HTR-8/SVneo (cell line): ENCODE measurements around the gene TMTC4.
"Not testable (repeated sequence)": the region's sequence is repeated elsewhere in the genome, so short reads cannot be mapped to it uniquely, and the experiment has no call there.

Source experiments
- DNase-seq: peaks from one replicate; pipeline ENCODE4 v3.0.0; 2011; ENCODE audit warnings: low spot score, mixed read lengths; ENCODE audit not compliant: insufficient read length
- FAIRE-seq: peaks from 2 replicates; lab custom pipeline; 2011; peaks lifted over from hg19 to GRCh38; lab: Jason Lieb, UNC

Gene TMTC4

GRCh38 chr13:100597253-100597652 lies 77.3 kb downstream of the TMTC4 start:
- no peak for DNase-seq

DNA sequence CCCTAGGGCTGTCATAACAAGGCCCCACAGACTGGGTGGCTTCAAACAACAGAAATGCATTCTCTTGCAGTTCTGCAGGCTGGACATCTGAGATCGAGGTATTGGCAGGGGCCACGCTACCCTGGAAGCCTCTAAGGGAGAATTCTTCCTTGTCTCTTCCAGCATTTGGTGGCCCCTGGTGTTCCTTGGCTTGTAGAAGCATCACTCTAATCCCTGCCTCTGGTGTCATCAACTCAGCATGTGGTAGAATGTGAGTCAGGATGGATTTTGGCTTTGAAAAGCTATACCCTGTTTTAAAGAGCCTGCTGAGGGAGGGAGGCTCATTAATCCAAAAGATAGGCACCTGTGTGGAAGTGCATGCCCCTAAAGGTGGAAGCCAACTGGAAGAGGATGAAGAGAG lies 78.1 kb downstream of the TMTC4 start:
- no peak for DNase-seq
- FAIRE-seq = no peak

More at GRCh38 chr13:100597253-100597652, 77.3 kb downstream of the TMTC4 start:
- FAIRE-seq = no peak

- DNase-seq (no peak), FAIRE-seq (no peak)
These were observed 79.9 kb downstream of the TMTC4 start for GRCh38 chr13:100594731-100595130.

DNA sequence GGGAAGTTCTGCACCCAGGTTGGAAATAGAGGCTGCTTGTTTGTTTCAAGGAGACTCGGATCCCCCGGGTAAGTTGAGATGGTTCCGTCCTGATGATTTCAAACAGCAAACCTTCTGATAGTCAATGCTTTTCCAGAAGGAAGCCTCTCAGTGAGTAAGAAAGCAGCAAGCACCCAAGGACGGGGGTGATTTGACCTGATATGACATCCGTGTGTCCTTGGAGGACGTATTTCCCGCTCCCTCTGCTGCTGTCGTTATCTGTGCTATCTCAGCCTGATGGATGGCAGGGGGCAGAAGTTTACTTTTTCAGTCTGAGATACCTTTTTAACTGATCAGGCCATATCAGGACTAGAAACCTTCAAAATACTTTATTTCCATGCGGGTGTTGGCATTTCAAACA lies 80.3 kb downstream of the TMTC4 start:
- FAIRE-seq (no peak), DNase-seq (no peak)

GRCh38 chr13:100589178-100589725 lies 85.3 kb downstream of the TMTC4 start:
- DNase-seq = peak; percentile 3
- no peak for FAIRE-seq

GRCh38 chr13:100588331-100589177 lies 86.0 kb downstream of the TMTC4 start, which contains the start of gene GGACT:
Gene GGACT, minus strand, starts transcription at chr13:100588789. Its CDS starts 56,198 bp downstream, at chr13:100532591.
- DNase-seq = peak; percentile 54
- no peak for FAIRE-seq

DNA sequence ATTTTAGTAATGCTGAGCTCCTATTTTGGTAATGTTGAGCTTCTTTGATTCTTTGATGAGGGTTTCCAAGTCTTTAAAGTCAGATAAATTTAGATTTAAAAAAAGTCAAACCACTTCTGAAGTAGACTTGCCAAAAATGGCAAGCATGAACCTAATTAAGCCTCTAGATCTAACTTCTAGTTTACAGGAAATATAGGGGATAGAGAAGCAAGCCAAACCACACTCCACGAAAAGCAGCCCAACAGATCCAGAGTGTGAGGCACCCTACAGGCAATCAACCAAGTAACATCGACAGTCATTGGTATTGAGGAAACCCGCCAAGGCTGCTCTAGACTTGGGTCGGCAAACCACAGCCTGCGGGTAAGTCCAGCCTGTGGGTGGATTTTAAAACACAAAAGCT lies 89.7 kb downstream of the TMTC4 start:
- FAIRE-seq (no peak), DNase-seq (no peak)

GRCh38 chr13:100581504-100581903 lies 93.1 kb downstream of the TMTC4 start:
- DNase-seq (no peak), FAIRE-seq (no peak)

- FAIRE-seq = no peak
These were observed 93.6 kb downstream of the TMTC4 start for GRCh38 chr13:100581030-100581429.

DNA sequence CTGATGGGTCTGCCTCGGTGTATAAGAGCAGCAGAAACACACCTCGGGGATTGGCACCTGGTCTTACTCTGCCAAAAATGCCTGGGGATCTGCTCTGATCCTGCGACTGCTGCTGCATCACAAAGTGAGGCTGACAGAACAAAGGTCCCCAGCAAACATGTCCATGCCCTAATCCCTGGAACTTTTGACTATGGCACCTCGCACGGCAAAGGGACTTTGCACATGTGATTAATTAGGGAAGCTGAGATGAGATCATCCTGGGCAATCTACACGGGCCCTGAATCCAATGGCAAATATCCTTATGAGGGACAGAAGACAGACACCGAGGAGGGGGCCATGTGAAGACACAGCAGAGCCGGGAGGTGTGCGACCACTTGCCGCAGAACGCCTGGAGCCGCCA lies 94.5 kb downstream of the TMTC4 start:
- DNase-seq (no peak), FAIRE-seq (no peak)

More at GRCh38 chr13:100581030-100581429, 93.6 kb downstream of the TMTC4 start:
- DNase-seq = no peak

DNA sequence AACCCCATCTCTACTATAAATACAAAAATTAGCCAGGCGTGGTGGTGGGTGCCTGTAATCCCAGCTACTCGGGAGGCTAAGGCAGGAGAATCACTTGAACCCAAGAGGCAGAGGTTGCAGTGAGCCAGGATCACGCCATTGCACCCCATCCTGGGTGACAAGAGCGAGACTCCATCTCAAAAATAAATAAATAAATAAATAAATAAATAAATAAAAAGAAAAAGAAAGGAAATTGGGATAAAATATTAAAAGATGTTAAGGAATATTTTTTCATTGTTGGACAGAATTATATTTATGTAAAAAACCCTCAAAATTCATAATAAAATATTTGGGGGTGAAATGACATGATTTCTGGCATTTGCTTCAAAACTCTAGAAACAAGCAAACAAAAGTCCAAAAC lies 97.4 kb downstream of the TMTC4 start:
- not testable (repeated sequence) for FAIRE-seq, DNase-seq

DNA sequence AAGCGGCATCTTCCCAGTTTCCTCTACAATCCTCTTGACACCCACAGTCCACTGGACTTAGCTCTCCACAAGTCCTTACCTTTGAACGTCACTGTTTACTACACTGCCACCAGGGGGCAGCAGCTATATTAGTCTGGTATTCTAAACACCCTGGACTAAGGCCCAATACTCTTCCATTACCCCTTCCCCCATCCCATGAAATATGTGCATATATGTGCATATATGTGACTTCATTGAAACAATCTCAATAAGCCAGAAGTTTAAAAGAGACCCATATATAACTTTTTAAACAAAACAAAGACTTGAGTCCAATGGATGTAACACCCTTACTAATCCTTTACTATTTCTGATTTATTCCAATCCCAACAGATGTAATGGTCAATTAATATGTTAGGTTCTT lies 101.5 kb downstream of the TMTC4 start:
- no peak for FAIRE-seq
- DNase-seq = peak; percentile 35

GRCh38 chr13:100566543-100566942 lies 108.1 kb downstream of the TMTC4 start:
- FAIRE-seq (no peak), DNase-seq (no peak)

DNA sequence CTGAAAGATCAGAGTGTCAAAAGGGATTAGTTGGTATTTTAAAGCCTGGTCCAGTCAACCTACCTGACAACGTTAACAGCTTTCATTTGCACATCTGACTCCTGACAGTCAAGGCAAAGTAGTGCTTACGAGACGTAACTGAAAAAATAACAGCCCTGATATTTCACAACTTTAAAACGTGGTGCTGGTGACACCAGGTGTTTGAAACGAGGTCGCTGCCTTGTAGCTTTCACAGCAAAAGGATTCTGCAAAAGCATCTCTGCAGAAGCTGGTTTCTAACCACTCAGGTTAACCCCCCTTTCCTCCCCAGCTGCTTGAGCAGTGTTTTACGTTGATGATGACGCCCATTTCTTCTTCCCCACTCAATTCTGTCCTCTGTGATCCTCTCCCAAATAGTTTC lies 109.3 kb downstream of the TMTC4 start:
- DNase-seq (no peak), FAIRE-seq (no peak)

- FAIRE-seq (no peak), DNase-seq (no peak)
These were observed 110.0 kb downstream of the TMTC4 start for GRCh38 chr13:100564444-100565223.

DNA sequence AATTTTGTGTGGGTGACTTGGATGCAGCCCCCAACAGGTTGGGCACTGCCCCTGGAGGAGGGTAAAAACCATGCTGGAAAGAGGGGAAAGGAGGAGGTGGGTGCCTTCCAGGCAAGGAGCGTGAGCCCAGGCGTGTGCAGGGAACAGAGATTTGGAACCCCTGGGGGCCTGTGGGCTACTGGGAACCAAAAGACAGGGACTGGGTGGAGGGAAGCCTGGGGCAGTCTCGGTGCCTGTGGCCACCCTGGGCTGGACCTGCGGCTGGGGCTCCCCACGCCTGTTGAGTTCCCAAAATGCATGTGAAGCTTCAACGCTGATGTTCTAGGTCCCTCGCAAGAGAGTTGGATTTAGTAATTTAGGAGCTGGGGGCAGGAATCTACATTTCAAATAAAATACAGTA lies 110.8 kb downstream of the TMTC4 start:
- FAIRE-seq (no peak), DNase-seq (no peak)

DNA sequence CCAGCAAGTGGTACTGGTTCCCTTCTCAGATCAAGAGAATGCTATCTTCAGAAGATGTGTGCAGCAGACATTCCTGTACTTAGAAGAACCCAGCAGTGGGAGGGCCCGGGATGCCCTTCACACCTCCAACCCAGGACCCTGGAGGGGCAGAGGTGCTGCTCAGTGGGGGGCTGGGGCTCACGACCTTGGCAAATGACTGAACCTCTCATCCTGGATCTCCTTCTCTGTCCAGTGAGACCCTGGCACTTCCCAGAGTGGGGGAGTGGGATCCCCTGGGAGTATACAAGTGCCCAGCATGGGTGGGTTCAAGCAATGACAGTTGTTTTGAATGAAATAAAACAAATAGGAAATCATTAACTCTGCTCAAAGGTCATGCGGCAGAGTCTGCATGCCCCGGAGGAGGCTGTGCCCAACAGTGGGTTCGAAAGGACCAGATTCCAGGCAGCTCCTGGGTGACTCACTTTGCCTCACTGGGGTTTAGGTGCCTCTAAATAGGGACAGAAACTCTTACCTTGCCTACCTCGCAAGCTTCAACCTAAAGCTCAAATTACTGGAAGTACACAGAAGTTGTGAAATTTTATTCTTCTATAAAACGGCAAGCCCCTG lies 112.9 kb downstream of the TMTC4 start:
- DNase-seq = no peak
- FAIRE-seq = no peak

- DNase-seq = no peak
- FAIRE-seq = no peak
These were observed 113.5 kb downstream of the TMTC4 start for GRCh38 chr13:100561158-100561499.

GRCh38 chr13:100560498-100561157 lies 114.0 kb downstream of the TMTC4 start:
- FAIRE-seq = no peak
- DNase-seq = no peak

DNA sequence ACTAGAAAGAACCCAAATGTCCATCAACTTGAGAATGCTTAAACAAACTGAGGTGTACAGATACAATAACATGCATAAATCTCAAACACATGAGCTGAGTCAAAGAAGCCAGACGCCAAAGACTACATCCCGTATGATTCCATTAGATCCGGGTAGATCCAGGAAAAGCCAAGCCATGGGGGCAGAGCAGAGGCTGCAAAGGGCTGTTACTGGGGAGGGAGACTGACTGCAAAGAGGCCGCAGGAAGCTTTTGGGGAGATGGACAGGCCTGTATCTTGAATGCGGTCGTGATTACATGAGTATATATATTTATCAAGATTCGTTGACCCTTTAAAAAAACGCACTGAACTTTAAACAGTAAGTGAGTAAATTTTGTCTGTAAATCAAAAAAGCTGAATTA lies 114.7 kb downstream of the TMTC4 start:
- no peak for DNase-seq
- no peak for FAIRE-seq
